Stimulated activated CD4-positive, alpha-beta T cell treated with anti-CD3 and anti-CD28 coated beads, Interleukin-12 subunit alpha, Interleukin-12 subunit beta, amount 100 ng/mL, for 24 hours (primary cell): ENCODE measurements around the gene CFL1.
A peak's percentile ranks its signal among the peaks of the same experiment; 100 is the strongest.
"Not testable (repeated sequence)": the region's sequence is repeated elsewhere in the genome, so short reads cannot be mapped to it uniquely, and the experiment has no call there.

ENCODE experiments used
- DNase-seq, 2 experiments: peaks; one replicate each; pipeline ENCODE4 v3.0.0-alpha.2; 2020; ENCODE audit warnings: low read depth in 2 of 2

The CFL1 gene

GRCh38 chr11:65857853-65858680 lies at the start of gene CFL1:
TSS of gene CFL1 (minus strand) at chr11:65858180. CDS start at chr11:65858099, 81 bp downstream.
- DNase-seq: peak; percentile 94 to 95

GRCh38 chr11:65906602-65907001 lies 48.6 kb upstream of the CFL1 start:
- DNase-seq: no peak

- DNase-seq: no peak
These were observed 45.7 kb upstream of the CFL1 start for GRCh38 chr11:65903715-65904114.

- no peak for DNase-seq
These were observed 45.1 kb upstream of the CFL1 start for GRCh38 chr11:65903068-65903481.

DNA sequence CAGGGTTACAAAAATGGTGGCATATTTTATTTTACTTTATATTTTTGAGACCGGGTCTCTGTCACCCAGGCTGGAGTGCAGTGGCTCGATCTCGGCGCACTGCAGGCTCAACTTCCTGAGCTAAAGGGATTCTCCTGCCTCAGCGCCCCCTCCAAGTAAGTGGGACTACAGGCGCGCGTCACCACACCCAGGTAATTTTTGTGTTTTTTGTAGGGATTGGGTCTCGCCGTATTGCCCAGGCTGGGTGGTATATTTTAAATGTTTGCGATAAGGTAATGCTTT lies 42.9 kb upstream of the CFL1 start:
- DNase-seq: no peak

GRCh38 chr11:65900125-65900898 lies 42.3 kb upstream of the CFL1 start, which contains the start of gene FOSL1:
TSS of gene FOSL1 (minus strand) at chr11:65900388. CDS start at chr11:65900339, 49 bp downstream.
- peak; percentile 83 to 93 for DNase-seq

DNA sequence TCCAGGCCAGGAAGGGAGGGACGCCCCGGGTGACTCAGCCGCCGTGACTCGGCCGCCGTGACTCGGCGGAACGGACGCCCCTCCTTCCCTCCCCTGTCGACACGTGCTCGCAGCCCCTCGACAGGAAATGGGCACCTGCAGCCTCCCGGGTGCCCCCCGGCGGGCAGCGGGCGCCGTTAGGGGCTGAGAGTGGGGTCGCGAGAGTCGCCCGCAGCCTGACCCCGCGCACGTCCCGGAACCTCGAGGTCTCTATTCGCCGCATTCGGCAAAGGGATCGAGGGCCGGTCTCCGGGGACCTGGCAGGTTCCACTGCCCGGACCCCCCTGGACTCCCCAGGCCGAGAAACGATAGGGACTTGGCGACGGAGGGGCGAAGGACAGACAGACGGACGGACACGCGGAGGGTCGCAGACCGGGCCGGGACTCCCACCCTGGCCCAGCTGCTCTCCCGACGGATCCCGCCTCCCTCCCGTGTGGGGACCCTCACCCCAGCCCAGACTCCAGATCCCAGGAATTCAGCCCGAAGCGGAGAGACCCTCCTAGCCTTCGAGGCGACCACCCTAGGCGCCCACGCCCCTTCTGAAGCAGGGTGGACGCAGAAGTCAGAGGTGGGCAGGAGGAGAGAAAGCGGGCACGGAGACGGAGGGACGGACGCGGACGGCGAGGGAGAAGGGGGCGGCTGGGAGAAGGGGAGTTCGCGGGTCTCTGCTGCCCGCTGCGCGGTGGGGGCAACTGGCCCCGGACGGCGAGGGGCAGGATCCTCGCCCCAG lies 41.6 kb upstream of the CFL1 start:
- peak; percentile 63 to 71 for DNase-seq

- no peak for DNase-seq
These were observed 40.8 kb upstream of the CFL1 start for GRCh38 chr11:65898656-65899355.

DNA sequence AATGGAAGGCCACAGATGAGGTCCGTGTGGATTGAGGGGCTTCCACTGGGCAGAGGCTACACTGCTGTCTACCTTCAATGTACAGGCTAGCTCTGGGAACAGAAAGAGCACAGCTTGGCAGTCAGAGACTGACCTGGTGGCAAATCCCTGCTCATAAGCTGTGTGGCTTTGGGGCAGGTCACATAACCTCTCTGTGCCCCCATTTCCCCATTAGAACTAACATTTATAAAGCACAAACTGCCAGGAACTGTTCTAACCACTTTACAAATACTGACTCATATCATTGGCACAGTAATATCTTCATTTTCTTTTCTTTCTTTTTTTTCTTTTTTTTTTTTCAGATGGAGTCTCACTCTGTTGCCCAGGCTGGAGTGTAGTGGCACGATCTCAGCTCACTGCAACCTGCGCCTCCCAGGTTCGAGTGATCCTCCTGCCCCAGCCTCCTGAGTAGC lies 39.1 kb upstream of the CFL1 start:
- DNase-seq: no peak

DNA sequence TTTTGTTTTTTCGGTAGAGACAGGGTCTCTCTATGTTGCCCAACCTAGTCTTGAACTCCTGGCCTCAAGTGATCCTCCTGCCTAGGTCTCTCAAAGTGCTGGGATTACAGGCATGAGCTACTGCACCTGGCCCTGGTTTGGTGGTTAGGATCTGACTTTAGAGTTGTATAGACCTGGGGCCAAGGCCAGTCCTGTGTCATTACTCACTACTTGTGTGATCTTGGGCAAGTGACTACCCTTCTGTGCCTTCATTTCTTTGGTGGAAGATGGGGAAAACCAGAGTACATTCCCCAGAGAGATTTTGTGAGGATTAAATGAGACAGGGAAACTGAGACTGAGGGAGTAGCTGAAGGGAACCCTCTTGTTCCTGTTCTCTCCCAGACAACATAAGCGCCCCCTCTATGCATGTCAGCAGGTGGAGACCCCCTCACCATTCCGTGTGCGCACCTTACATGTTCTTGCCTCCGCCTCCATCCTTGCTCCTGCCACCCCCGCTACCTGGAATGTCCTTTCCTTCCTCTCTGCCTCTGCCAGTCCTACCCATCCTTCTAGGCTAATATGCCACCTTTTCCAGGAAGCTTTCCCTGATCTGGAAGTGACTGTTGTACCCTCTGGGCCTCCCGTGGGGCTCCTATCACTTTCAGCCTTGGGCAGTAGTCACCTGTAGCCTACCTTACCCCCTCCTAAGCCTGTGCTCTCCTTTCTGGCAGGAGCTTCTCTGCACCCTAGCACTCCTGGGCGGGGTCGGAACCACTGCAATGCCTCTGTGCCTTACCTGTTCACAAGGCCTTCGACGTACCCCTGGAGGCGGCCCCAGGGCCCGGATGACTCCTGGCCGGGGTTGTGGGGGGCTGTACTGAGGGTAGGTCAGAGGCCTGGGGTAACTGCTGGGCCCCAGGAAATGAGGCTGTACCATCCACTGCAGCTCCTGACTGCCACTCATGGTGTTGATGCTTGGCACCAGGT lies 38.3 kb upstream of the CFL1 start:
- no peak for DNase-seq

GRCh38 chr11:65895482-65895981 lies 37.6 kb upstream of the CFL1 start:
- DNase-seq: no peak

GRCh38 chr11:65894034-65894591 lies 36.1 kb upstream of the CFL1 start:
- no peak for DNase-seq

GRCh38 chr11:65892661-65893317 lies 34.8 kb upstream of the CFL1 start:
- DNase-seq: no peak

DNA sequence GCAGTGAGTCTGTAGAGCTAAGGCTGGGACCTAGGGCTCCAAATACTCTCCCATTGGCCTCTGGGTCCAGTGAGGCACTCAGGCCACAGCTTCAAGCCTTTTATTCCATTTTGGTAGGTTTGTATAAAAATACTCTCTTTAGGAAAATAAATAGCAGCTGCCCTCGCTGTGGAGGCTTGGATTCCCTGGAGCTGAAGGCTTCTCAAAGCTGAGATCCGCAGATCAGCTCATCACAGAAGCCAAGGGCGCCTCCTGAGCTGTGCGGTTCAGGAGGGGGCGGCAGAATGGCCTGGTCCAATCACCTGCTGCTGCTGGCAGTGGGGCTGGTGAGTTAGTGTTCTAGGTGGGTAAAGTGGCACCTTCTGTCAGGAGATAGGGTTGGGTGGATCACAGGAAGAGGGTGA lies 34.2 kb upstream of the CFL1 start:
- not testable (repeated sequence) for DNase-seq

DNA sequence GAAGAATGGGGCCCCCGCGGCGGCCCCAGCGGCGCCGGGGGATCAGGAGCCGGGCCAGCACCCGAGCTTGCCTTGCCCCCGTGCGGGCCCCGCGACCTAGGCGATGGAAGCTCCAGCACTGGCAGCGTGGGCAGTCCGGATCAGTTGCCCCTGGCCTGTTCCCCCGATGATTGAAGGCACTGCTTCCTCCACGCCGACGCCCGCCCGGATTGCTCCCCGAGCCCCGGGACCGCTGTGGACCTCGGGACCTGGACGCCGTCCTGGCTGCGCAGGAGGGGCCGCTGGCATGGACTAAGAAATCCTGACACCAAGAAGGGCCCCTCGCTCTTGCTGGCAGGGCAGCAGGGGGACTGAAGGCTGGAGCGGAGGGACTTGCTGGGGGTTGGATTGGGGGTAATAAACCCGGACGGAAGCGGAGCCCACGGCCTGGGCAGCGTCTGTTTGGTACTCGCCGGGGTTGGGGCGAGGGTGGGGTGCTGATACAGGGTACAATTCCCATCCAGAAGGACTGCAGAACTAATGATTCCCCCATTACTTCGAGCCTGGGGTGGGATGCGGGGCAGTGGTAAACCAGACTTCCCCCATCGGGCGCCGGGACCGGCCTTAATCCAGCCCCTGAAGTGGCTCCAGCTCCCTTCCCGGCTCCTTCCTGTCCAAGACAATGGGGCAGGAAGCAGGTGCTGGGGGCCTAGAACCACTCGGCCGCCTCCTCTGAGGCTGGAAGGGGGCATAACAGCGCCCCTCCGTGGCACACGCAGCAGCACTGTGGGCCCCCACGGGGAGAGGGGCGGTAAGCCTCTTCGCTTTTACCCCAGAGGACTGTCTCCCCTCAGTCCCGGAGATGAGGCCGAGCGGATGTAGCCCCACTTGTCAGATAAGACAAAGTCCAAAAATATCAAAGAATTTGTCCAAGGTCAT lies 33.5 kb upstream of the CFL1 start:
- peak in 1 of 2 experiments; percentile 42 for DNase-seq

DNA sequence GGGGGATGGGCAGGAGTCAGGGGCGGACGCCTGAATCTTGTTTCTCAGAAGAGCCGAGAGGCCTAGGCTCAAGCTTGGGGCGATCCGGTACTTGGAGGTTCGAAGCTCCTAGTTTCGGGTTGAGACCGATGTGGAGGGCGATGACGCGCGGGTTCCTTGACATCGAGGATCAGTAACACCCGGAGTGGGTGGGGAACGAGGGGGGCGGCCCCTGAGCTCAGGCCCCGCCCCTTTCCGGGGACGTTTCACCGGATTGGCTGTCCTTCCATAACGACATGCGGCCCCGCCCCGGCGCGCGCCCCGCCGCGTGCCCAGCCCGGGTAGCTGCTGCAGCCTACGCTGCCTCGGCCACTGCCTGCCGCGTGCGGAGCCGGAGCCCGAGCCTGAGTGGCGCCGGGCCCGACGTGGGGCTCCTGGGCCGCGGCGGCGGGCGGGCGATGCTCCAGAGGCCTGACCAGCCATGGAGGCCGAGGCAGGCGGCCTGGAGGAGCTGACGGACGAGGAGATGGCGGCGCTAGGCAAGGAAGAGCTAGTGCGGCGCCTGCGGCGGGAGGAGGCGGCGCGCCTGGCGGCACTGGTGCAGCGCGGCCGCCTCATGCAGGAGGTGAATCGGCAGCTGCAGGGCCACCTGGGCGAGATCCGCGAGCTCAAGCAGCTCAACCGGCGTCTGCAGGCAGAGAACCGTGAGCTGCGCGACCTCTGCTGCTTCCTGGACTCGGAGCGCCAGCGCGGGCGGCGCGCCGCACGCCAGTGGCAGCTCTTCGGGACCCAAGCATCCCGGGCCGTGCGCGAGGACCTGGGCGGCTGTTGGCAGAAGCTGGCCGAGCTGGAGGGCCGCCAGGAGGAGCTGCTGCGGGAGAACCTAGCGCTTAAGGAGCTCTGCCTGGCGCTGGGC lies 32.6 kb upstream of the CFL1 start, which contains the start of gene CCDC85B:
Gene CCDC85B, plus strand, starts transcription at position 350 of the 895 bp plus-strand sequence. Its CDS starts 111 bp downstream, at position 461.
- peak; percentile 98 to 99 for DNase-seq
